Measurements from ENCODE around the gene RSRC1. TPM values are rescaled to one million over a fixed set of nuclear protein-coding genes. Genes with fewer than 3 reads are reported as not detected.
"Not testable (repeated sequence)": the region's sequence is repeated elsewhere in the genome, so short reads cannot be mapped to it uniquely, and the experiment has no call there.

Gene RSRC1
- total and polyA plus RNA-seq, 7 donors, result 12.9 to 27.2 (median 19.7) TPM

GRCh38 chr3:158505117-158505516 lies 395.2 kb downstream of the RSRC1 start:
- no peak for TF ChIP-seq CTCF (IDR thresholded peaks at IDR 0.05)
- H3K27ac ChIP-seq, result no peak overlapping the region
- no peak overlapping the region for H3K4me3 ChIP-seq
- intact Hi-C loops (cut with DNase I), result no loop called here
- no peaks in the 10 kb centered on the region for H3K27me3 ChIP-seq (ENCODE audit: insufficient read depth in 3 of 3, low read length in 2 of 3)
- no peak for DNase-seq
- H3K4me1 ChIP-seq, result no peaks in the 10 kb centered on the region
- ATAC-seq, result no peak
- H3K9me3 ChIP-seq, result no peaks in the 10 kb centered on the region
- H3K36me3 ChIP-seq (ENCODE audit: insufficient read depth in 1 of 2, low read depth in 1 of 2), result no peaks in the 10 kb centered on the region

GRCh38 chr3:158506456-158506855 lies 396.6 kb downstream of the RSRC1 start:
- no peaks in the 10 kb centered on the region for H3K36me3 ChIP-seq (ENCODE audit: insufficient read depth in 1 of 2, low read depth in 1 of 2)
- no peak for TF ChIP-seq CTCF (IDR thresholded peaks at IDR 0.05)
- ATAC-seq (no peak), DNase-seq (no peak)
- H3K27ac ChIP-seq, result no peak overlapping the region
- no peak overlapping the region for H3K4me3 ChIP-seq
- no peaks in the 10 kb centered on the region for H3K4me1 ChIP-seq
- 85 to 89% (median 87%) methylated on average over 5 of the region's 5 CpGs for WGBS, 3 donors
- intact Hi-C loops (cut with DNase I), result no loop called here
- H3K9me3 ChIP-seq, result no peaks in the 10 kb centered on the region
- no peaks in the 10 kb centered on the region for H3K27me3 ChIP-seq (ENCODE audit: insufficient read depth in 3 of 3, low read length in 2 of 3)

GRCh38 chr3:158508481-158508880 lies 398.6 kb downstream of the RSRC1 start:
- TF ChIP-seq CTCF (IDR thresholded peaks at IDR 0.05), result no peak
- Histone ChIP-seq H3K4me3 (no peak overlapping the region), H3K9me3 (no peaks in the 10 kb centered on the region), H3K27me3 (ENCODE audit: insufficient read depth in 3 of 3, low read length in 2 of 3) (no peaks in the 10 kb centered on the region), H3K27ac (no peak overlapping the region), H3K36me3 (ENCODE audit: insufficient read depth in 1 of 2, low read depth in 1 of 2) (no peaks in the 10 kb centered on the region), H3K4me1 (no peaks in the 10 kb centered on the region)
- WGBS, 3 donors, result 89 to 91% (median 90%) methylated on average over 7 of the region's 7 CpGs
- ATAC-seq (no peak), DNase-seq (no peak)
- intact Hi-C loops (cut with DNase I), result no loop called here

GRCh38 chr3:158509891-158510290 lies 400.0 kb downstream of the RSRC1 start:
- no peaks in the 10 kb centered on the region for H3K27me3 ChIP-seq (ENCODE audit: insufficient read depth in 3 of 3, low read length in 2 of 3)
- no peak for TF ChIP-seq CTCF (IDR thresholded peaks at IDR 0.05)
- intact Hi-C loops (cut with DNase I), result no loop called here
- H3K9me3 ChIP-seq, result no peaks in the 10 kb centered on the region
- no peak for DNase-seq
- ATAC-seq, result no peak
- H3K36me3 ChIP-seq (ENCODE audit: insufficient read depth in 1 of 2, low read depth in 1 of 2), result no peaks in the 10 kb centered on the region
- no peaks in the 10 kb centered on the region for H3K4me1 ChIP-seq
- no peak overlapping the region for H3K27ac ChIP-seq
- H3K4me3 ChIP-seq, result no peak overlapping the region
- 95 to 98% (median 98%) methylated on average over 1 of the region's 1 CpG for WGBS, 3 donors

GRCh38 chr3:158516729-158517128 lies 406.8 kb downstream of the RSRC1 start:
- H3K4me1 ChIP-seq; ATAC-seq; H3K9me3 ChIP-seq; H3K4me3 ChIP-seq; intact Hi-C loops (cut with DNase I); H3K36me3 ChIP-seq (ENCODE audit: insufficient read depth in 1 of 2, low read depth in 1 of 2); DNase-seq; H3K27ac ChIP-seq; H3K27me3 ChIP-seq (ENCODE audit: insufficient read depth in 3 of 3, low read length in 2 of 3): not testable (repeated sequence)
- WGBS, 3 donors, result 93 to 96% (median 95%) methylated on average over 21 to 22 of the region's 22 CpGs
